Peyer's patch (tissue), 4 donors: ENCODE data around the gene MAPK4. TPM values are rescaled to one million over a fixed set of nuclear protein-coding genes. Genes with fewer than 3 reads are reported as not detected.

Experiments used
- DNase-seq, 3 donors: peaks; one replicate each; pipeline ENCODE4 v3.0.0-alpha.2; 2017 to 2019
- H3K27ac ChIP-seq, 4 donors: fragments of 200-600 bp; sonication (generic); one replicate each; pipeline ENCODE4 v1.5.1; 2016 to 2019
- H3K27me3 ChIP-seq, 2 donors: fragments of 200-600 bp; sonication (generic); one replicate each; pipeline ENCODE4 v1.5.1; 2019
- H3K36me3 ChIP-seq, 3 donors: fragments of 200-600 bp; sonication (generic); one replicate each; pipeline ENCODE4 v1.5.1; 2016 to 2019
- H3K4me1 ChIP-seq, 4 donors: fragments of 200-600 bp; sonication (generic); one replicate each; pipeline ENCODE4 v1.5.1; 2016 to 2019
- H3K4me3 ChIP-seq, 4 donors: fragments of 200-600 bp; sonication (generic); 1 replicate in 3 of 4; 2 replicates in 1 of 4; pipeline ENCODE4 v1.5.1; 2016 to 2019; ENCODE audit warnings: mild to moderate bottlenecking in 1 of 4
- H3K9me3 ChIP-seq, 4 donors: fragments of 200-600 bp; sonication (generic); one replicate each; pipeline ENCODE4 v1.5.1; 2016 to 2019; ENCODE audit warnings: mild to moderate bottlenecking in 1 of 4
- CTCF ChIP-seq, 6 experiments: fragments of 450-650 bp in 4 of 6; fragments of 200-600 bp in 2 of 6; sonication (generic) in 1 of 6; IDR thresholded peaks; one replicate each; pipeline ENCODE4 v1.5.1; 2017 to 2019; ENCODE audit warnings: antibody characterized with exemption in 6 of 6, mild to moderate bottlenecking in 3 of 6, moderate library complexity in 1 of 6
- POLR2A ChIP-seq, 2 donors: fragments of 450-650 bp; IDR thresholded peaks; one replicate each; pipeline ENCODE4 v1.5.1; 2017; ENCODE audit warnings: antibody characterized with exemption in 2 of 2, mild to moderate bottlenecking in 2 of 2, moderate library complexity in 2 of 2
- total RNA-seq, 4 donors: library from RNA; depleted of rRNA; stranded (reverse); fragments of >200 nt; gene quantifications; one replicate each; pipeline ENCODE4 v1.1.0, GENCODE V29; 2016

The MAPK4 gene
- total RNA-seq, 4 donors from 2014 or later, result 0.54 to 2.0 (median 0.83) TPM; not detected in 1

- H3K4me3 ChIP-seq, result no peak overlapping the region
- TF ChIP-seq POLR2A (IDR thresholded peaks at IDR 0.05), result no peak
- TF ChIP-seq CTCF (IDR thresholded peaks at IDR 0.05), result no peak
- H3K27me3 ChIP-seq, result no peaks in the 10 kb centered on the region
- H3K9me3 ChIP-seq, result no peaks in the 10 kb centered on the region
- no peak for DNase-seq
- no peak overlapping the region for H3K27ac ChIP-seq
- no peaks in the 10 kb centered on the region for H3K36me3 ChIP-seq
- no peaks in the 10 kb centered on the region for H3K4me1 ChIP-seq
Observed at GRCh38 chr18:50642439-50642838, 82.6 kb downstream of the MAPK4 start.

DNA sequence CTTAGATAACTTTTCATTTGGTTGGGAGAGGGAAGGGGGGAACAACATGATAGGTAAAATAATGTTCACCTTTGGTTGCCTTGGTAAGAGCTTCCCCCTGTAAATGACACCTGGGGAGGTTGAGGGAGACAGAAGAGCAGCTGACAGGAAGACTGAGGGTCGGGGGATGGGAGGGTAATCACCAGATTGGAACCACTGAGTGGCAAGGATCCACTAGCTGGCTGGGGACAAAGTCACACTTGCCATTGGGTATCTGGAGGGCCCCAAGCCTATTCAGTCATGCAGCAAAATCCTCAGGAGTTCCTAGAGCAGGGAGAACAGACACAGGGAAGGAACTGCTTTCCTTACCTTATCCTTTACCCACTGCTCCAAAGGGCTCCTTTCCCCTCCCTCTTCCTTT is 84.3 kb downstream of the MAPK4 start:
- Histone ChIP-seq H3K27ac (no peak overlapping the region), H3K4me3 (no peak overlapping the region), H3K4me1 (no peaks in the 10 kb centered on the region), H3K9me3 (no peaks in the 10 kb centered on the region), H3K36me3 (no peaks in the 10 kb centered on the region), H3K27me3 (no peaks in the 10 kb centered on the region)
- no peak for TF ChIP-seq POLR2A (IDR thresholded peaks at IDR 0.05)
- no peak for TF ChIP-seq CTCF (IDR thresholded peaks at IDR 0.05)
- no peak for DNase-seq

GRCh38 chr18:50644807-50645206 is 84.9 kb downstream of the MAPK4 start:
- no peaks in the 10 kb centered on the region for H3K27me3 ChIP-seq
- no peaks in the 10 kb centered on the region for H3K36me3 ChIP-seq
- H3K27ac ChIP-seq, result no peak overlapping the region
- no peak overlapping the region for H3K4me3 ChIP-seq
- no peaks in the 10 kb centered on the region for H3K9me3 ChIP-seq
- TF ChIP-seq CTCF (IDR thresholded peaks at IDR 0.05) (peak in 1 of 6 experiments; percentile 21), POLR2A (IDR thresholded peaks at IDR 0.05) (no peak)
- no peak for DNase-seq
- H3K4me1 ChIP-seq, result no peaks in the 10 kb centered on the region

- no peak overlapping the region for H3K4me3 ChIP-seq
- peak overlapping the region in 1 of 4 donors; percentile 53 for H3K27ac ChIP-seq
- no peaks in the 10 kb centered on the region for H3K36me3 ChIP-seq
- TF ChIP-seq POLR2A (IDR thresholded peaks at IDR 0.05) (no peak), CTCF (IDR thresholded peaks at IDR 0.05) (no peak)
- no peak for DNase-seq
- no peaks in the 10 kb centered on the region for H3K9me3 ChIP-seq
- H3K27me3 ChIP-seq, result no peaks in the 10 kb centered on the region
- no peaks in the 10 kb centered on the region for H3K4me1 ChIP-seq
Observed at GRCh38 chr18:50647237-50647636, 87.3 kb downstream of the MAPK4 start.

DNA sequence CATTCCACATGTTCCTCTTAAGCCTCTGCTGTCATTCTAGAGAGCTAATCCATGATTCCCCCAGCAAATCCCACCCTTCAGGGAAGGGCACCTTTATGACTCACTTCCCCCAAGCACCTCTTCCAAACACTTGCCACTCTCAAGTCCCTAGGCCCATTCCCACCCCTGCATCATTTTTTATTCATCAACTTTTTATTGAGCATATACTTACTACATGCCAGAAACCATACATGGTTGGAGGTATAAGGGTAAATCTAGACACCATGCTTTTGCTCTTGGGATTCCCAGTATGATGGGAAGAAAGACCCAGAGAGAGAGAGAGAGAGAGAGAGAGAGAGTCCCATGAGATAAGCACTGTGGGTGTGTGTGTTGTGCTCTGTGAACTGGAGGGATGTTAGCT is 87.9 kb downstream of the MAPK4 start:
- Histone ChIP-seq H3K9me3 (no peaks in the 10 kb centered on the region), H3K27me3 (no peaks in the 10 kb centered on the region), H3K4me1 (no peaks in the 10 kb centered on the region), H3K4me3 (no peak overlapping the region), H3K36me3 (no peaks in the 10 kb centered on the region), H3K27ac (peak overlapping the region in 1 of 4 donors; percentile 53)
- no peak for TF ChIP-seq POLR2A (IDR thresholded peaks at IDR 0.05)
- no peak for TF ChIP-seq CTCF (IDR thresholded peaks at IDR 0.05)
- no peak for DNase-seq

- H3K9me3 ChIP-seq, result no peaks in the 10 kb centered on the region
- no peak for DNase-seq
- H3K27ac ChIP-seq, result peak overlapping the region in 2 of 4 donors; percentile 49 to 76
- no peaks in the 10 kb centered on the region for H3K27me3 ChIP-seq
- peaks cover 0 to 11% (median 0%) of the 10 kb centered on the region in 4 donors for H3K4me1 ChIP-seq
- TF ChIP-seq POLR2A (IDR thresholded peaks at IDR 0.05), result no peak
- TF ChIP-seq CTCF (IDR thresholded peaks at IDR 0.05), result no peak
- no peak overlapping the region for H3K4me3 ChIP-seq
- no peaks in the 10 kb centered on the region for H3K36me3 ChIP-seq
Observed at GRCh38 chr18:50649821-50650220, 89.9 kb downstream of the MAPK4 start.
